ENCODE data around the gene TMEM30A. TPM values are rescaled to one million over a fixed set of nuclear protein-coding genes. Genes with fewer than 3 reads are reported as not detected.

The TMEM30A gene
- total RNA-seq, 1 donor from 2014 or later: 178 TPM

- no peak overlapping the region for H3K27ac ChIP-seq
- H3K4me1 ChIP-seq: peaks cover 20% of the 10 kb centered on the region
- no peak for DNase-seq
- ATAC-seq: no peak
- no peak for TF ChIP-seq CTCF (IDR thresholded peaks at IDR 0.05)
- intact Hi-C loops (cut with DNase I): no loop called here
- H3K27me3 ChIP-seq (ENCODE audit: low read depth): no peaks in the 10 kb centered on the region
- H3K4me3 ChIP-seq: no peak overlapping the region
- peaks cover 68% of the 10 kb centered on the region for H3K36me3 ChIP-seq
- no peaks in the 10 kb centered on the region for H3K9me3 ChIP-seq
These were observed 21.2 kb downstream of the TMEM30A start for GRCh38 chr6:75263401-75263750.

GRCh38 chr6:75262716-75263400 lies 21.7 kb downstream of the TMEM30A start:
- Histone ChIP-seq H3K4me1 (peaks cover 14% of the 10 kb centered on the region), H3K9me3 (no peaks in the 10 kb centered on the region), H3K27me3 (ENCODE audit: low read depth) (no peaks in the 10 kb centered on the region), H3K36me3 (peaks cover 73% of the 10 kb centered on the region), H3K4me3 (no peak overlapping the region), H3K27ac (no peak overlapping the region)
- DNase-seq (no peak), ATAC-seq (no peak)
- TF ChIP-seq CTCF (IDR thresholded peaks at IDR 0.05): no peak
- intact Hi-C loops (cut with DNase I): no loop called here

GRCh38 chr6:75261299-75261698 lies 23.3 kb downstream of the TMEM30A start:
- intact Hi-C loops (cut with DNase I): no loop called here
- Histone ChIP-seq H3K27ac (no peak overlapping the region), H3K27me3 (ENCODE audit: low read depth) (no peaks in the 10 kb centered on the region), H3K4me1 (no peaks in the 10 kb centered on the region), H3K9me3 (no peaks in the 10 kb centered on the region), H3K4me3 (no peak overlapping the region), H3K36me3 (peaks cover 88% of the 10 kb centered on the region)
- DNase-seq (no peak), ATAC-seq (no peak)
- TF ChIP-seq CTCF (IDR thresholded peaks at IDR 0.05): no peak

- no peaks in the 10 kb centered on the region for H3K27me3 ChIP-seq (ENCODE audit: low read depth)
- TF ChIP-seq CTCF (IDR thresholded peaks at IDR 0.05): no peak
- no peaks in the 10 kb centered on the region for H3K9me3 ChIP-seq
- H3K4me1 ChIP-seq: no peaks in the 10 kb centered on the region
- intact Hi-C loops (cut with DNase I): no loop called here
- ATAC-seq (no peak), DNase-seq (no peak)
- peaks cover 99% of the 10 kb centered on the region for H3K36me3 ChIP-seq
- H3K4me3 ChIP-seq: no peak overlapping the region
- H3K27ac ChIP-seq: no peak overlapping the region
These were observed 27.1 kb downstream of the TMEM30A start for GRCh38 chr6:75257343-75258087.

GRCh38 chr6:75250552-75250951 lies 34.0 kb downstream of the TMEM30A start:
- intact Hi-C loops (cut with DNase I): no loop called here
- Histone ChIP-seq H3K27me3 (ENCODE audit: low read depth) (no peaks in the 10 kb centered on the region), H3K27ac (no peak overlapping the region), H3K9me3 (no peaks in the 10 kb centered on the region), H3K4me3 (no peak overlapping the region), H3K4me1 (no peaks in the 10 kb centered on the region), H3K36me3 (peaks cover 31% of the 10 kb centered on the region)
- ATAC-seq (no peak), DNase-seq (no peak)
- TF ChIP-seq CTCF (IDR thresholded peaks at IDR 0.05): no peak
